Superior temporal gyrus (tissue), 1 donor: Measurements from ENCODE around the gene CDK19.
A peak's percentile ranks its signal among the peaks of the same experiment; 100 is the strongest.

Source experiments
- DNase-seq: peaks from one replicate; pipeline ENCODE4 v3.0.0-alpha.2; 2016; ENCODE audit errors: extremely low spot score

Gene CDK19

DNA sequence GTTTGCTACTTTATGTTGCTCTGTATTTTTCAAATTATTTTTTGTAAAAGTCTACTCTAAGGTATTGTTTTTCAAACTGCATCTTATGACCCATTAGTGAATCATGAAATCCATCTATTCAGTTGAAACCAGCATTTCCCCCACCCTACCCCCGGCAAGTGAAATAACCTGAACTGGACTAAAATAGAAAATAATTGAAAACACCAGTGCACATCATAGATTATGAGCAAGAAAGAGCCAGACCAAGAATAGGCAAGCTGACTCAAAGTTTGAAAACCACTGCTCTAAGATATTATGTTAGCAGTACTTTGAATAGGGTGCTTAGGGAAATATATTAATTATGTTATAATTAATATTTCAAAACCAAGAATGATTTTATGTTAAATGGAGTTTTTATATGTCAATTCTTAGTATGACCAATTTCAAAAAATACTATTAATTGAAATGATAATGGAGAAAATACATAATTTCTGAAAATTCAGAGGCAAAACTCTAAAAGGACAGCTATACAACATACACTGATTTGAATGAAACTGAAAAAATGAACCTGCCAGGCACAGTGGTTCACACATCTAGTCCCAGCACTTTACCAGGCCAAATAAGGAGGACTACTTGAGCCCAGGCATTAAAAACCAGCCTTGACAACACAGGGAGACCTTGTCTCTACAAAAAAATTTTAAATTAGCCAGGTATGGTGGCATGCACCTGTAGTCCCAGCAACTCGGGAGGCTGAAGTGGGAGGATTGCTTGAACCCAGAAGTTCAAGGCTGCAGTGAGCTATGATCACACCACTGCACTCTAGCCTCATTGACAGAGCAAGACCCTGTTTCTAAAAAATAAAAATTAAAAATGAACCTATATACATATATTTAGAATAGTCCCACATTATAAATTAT is 112.0 kb downstream of the CDK19 start:
- no peak for DNase-seq

DNA sequence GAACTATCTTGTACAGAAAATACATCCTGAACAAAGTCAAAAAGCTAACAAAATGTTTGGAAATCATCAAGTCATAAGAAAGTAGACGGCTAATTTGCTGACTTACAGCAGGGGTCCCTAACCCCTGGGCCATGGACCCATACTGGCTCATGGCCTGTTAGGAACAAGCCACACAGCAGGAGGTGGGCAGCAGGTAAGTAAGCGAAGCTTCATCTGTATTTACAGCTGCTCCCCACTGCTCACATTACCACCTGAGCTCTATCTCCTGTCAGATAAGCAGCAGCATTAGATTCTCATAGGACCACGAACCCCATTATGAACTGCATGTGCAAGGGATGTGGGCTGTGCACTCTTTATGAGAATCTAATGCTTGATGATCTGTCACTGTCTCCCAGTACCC is 115.5 kb downstream of the CDK19 start:
- no peak for DNase-seq

DNA sequence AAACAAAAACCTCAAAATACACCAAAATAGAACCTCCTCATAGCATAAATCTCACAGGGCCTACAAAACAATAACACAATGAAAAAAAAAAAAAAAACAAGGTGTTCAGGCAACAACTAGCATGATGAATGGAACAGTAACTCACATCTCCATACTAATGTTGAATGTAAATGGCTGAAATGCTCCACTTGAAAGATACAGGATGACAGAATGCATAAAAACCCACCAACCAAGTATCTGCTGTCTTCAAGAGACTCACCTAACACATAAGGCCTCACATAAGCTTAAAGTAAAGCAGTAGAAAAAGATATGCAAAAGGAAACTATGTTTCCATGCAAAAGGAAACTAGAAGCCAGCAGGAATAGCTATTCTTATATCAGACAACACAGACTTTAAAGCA is 121.3 kb downstream of the CDK19 start:
- no peak for DNase-seq

DNA sequence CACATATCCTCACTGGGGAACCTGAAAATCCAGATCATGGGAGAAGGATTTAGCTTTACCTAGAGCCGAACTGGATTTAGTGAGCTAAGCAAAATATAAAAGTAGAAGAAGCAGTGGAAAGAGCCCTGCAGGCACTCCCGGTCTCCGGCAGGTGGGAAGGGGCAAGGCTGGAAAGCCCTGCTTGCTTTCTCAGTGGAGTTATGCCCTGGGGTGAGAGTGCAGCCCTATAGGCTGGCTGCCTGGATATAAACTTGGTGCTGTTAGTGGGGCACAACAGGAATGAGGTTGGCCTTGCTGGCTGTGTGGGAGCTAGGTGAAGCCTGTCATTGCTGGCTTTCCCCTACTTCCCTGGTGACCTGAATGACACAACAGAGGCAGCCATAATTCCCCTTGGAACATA is 122.0 kb downstream of the CDK19 start:
- no peak for DNase-seq

DNA sequence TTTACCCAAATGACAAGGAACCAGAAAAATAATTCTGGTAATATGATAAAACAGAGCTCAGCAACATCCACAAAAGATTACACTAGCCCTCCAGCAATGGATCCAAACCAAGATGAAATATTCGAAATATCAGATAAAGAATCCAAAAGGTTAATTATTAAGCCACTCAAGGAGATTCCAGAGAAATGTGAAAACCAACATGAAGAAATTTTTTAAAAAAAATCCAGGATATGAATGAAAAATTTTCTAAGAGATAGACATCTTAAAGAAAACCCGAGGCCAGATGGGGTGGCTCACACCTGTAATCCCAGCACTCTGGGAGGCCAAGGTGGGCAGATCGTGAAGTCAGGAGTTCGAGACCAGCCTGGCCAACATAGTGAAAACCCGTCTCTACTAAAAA is 124.4 kb downstream of the CDK19 start:
- no peak for DNase-seq

DNA sequence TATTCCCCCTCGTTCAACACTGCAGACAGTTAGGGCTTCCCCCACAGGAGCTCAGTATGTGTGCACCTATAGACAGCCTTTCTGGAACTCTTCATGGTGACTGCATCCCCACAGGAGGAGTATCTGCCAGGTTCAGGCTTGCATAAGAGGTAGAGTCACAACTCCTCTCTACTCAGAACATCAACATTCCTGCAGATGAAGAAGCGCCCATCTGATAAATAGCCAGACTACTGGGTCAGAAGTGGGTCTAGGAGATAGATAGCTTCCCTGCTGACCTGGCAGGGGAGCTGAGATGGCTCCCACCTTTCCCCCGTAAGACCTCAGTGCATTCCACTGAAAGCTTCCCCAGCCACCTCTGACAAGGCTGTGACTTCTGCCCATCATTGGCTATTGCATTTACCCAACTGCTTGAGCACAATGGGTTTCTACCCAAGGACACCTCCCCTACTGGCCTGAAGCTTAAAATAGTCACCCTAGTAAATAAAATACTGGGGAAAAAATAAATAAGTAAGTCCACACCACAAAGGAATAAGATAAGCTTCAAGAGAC is 125.1 kb downstream of the CDK19 start:
- no peak for DNase-seq

DNA sequence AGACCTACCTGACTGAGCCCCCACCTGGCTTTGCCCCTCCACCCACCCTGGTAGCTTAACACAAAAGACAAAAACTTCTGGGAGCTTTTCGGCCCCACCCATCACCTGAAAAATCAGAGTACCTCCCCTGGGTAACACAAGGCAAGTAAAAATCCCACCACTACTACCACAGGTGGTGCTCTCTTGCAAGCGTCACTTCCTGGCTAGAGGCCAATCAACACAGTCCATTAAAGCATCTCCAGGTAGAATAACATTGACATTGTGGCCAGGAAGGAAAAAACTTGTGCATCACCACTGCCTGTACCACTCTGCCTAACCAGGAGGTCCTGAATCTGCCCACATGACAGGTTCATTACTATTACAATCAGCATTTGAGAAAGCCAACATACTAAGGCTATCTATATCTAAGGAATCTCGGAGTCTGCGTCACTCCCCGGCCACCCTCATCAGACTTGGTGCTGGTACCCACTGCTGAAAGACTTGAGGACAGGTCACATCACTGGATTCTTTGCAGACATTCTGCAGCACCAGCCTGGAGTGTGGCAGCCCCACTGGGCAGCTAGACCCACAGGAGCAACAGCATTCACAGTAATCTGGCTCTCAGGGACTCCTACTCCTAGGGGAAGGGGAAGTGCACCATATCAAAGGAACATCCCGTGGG is 125.9 kb downstream of the CDK19 start:
- no peak for DNase-seq

DNA sequence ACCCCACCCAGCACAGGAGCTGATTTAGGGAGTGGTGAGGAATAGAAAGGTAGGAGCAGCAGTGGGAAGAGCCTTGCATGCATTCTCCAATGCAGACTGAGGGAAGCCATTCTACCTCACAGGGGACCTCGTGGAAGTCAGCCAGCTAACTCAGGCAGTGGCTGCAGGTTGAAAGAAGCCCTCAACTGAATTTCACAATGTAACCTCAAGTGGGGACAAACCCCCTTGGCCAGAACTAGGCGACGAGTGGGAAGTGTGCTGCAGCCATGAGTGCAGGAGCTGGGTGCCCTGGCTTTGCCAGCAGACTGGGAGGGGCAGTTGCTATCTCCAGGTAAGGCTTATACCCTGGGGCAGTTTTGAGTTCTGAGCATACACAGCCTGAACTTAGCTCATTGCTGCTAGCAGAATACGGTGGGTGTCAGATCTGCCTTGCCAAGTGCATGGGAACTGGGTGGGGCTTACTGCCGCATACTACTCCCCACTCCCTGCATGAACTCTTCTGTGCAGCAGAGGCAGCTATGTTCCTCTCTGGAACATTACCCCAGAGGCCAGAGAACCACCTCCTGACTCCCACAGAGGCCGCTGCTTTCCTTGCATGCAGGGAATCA is 126.5 kb downstream of the CDK19 start:
- no peak for DNase-seq

DNA sequence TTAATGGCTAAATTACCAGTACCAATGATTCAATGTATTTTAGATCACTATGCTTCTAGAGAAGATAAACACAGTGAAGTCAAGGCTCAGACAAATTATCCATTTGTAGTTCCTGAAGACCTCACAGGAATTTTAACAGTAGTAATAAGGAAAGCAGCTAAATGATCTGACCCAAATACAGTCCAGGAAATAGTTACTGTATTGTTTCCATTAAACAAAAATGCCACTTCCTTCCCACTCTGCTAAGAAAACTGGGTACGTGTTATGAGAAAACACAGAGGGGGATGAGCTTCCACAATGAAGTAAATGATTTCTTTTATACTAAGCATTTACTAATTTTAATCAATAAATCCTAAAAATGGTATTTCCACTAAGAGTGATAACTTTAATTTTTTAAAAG is 127.9 kb downstream of the CDK19 start:
- DNase-seq: no peak

DNA sequence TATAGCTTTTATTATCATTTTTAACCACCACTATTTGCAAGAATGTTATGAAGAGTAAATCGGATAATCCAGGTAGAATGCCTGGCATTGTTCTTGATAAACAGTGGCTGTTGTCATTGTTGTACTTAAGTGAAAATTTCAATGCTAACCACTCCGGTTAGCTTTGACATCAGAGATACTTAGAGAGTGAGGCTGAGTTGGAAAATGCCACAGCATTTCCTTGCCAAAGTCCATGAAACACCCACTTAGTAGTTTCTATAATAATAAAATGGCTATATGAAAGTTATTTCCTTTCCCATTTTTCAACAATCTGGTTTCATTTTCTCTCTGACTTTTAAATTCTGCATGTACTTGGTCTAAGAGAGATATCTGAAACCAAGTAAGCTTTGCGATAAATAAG is 132.0 kb downstream of the CDK19 start:
- peak; percentile 41 for DNase-seq

DNA sequence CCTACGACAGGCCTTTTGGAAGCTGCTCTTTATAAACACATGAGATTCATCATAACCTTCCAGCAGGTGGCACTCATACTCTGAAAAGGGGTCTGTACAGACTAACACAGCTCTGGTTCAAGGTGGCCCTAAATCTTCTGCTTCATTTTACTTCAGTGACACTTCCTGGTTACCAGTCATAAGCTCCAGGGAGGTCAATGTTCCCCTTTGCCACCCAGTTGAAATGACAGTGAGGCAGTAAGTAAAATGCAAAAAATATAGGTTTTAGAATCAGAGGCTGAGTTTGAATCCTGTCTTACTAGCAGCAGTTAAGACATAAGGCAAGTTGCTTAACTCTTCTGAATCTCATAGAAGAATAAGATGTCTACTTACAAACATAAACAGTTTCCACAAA is 132.8 kb downstream of the CDK19 start:
- DNase-seq: peak; percentile 97

DNA sequence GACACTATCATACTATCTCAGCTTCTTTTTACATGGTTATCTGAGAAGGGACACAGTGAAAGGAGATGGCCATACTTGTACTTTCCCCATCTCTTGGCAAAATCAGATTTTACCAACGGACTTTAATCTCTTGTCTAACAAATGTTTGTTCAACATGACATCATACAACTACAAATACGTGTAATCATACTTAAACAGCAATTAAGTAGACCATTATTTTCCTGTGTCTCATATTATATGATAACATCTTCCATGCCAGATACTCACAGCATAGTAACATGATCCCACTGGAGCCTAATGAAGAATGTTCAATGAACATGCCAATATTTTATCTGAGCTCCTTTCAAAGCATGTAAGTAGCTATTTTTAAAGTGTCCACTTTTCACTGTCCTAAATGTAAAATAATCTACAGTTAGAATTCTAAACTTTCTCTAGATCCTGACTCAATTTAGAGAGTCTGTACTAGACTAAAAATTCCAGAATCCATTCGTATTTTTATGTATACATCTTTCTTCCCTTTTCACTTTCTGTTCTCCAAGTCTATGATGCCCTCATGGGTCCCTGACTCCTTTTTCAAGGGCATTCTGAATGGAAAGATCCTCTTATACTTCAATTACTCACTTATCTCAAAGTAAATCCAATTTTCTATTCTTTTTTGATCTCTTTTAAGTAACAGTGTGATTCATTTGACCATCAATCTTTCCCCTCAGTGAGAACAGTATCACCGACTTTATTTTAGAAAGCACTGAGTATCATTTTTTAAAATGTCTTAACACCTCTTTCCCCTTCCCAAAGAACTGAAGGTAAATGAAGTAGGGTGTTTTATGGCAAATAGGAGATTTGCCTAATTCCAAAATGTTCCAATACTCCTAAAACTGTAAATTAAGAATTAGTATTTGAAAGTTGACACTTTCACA is 133.5 kb downstream of the CDK19 start:
- no peak for DNase-seq

DNA sequence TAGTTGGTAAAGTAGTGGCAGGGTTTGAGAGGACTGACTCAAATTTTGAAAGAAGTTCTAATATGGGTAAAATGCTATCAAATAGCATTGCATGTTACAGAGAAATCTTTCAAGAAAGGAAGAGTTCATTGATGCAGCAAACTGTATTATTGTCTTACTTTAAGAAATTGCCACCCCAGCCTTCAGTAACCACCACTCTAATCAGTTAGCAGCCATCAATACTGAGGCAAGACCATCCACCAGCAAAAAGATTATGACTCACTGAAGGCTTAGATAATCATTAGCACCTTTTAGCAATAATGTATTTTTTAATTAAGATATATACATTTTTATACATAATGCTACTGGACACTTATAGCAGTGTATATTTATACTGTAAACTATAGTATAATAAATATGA is 138.9 kb downstream of the CDK19 start:
- no peak for DNase-seq

DNA sequence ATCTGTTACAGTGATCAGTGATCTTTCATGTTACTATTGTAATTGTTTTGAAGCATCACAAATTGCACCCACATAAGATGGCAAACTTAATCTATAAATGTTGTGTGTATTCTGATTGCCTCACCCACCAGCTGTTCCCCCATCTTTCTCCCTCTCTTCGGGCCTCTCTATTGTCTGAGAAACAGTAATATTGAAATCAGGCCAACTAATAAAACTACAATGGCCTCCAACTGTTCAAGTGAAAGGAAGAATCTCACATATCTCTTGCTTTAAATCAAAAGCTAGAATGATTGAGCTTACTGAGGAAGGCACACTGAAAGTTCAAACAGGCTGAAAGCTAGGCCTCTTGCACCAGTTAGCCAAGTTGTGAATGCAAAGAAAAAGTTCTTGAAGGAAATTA is 141.2 kb downstream of the CDK19 start:
- DNase-seq: no peak

DNA sequence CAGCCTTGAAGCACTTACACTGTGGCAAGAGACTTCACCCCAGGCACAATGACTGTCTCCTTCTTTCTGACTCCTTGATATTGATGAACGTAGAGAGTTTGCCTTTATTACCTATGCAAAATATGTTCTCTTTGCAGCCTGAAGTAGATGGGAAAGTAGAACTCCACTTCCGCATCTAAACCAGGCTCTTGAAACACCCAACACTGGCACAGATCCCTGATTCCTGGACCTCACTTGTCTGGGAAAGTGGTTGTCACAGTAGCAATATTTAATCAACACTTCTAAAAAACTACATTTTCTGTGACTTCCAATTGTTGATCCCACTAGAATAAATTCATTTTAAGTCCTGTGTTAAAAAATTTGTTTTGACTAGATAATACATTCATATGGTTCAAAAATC is 143.1 kb downstream of the CDK19 start:
- no peak for DNase-seq

DNA sequence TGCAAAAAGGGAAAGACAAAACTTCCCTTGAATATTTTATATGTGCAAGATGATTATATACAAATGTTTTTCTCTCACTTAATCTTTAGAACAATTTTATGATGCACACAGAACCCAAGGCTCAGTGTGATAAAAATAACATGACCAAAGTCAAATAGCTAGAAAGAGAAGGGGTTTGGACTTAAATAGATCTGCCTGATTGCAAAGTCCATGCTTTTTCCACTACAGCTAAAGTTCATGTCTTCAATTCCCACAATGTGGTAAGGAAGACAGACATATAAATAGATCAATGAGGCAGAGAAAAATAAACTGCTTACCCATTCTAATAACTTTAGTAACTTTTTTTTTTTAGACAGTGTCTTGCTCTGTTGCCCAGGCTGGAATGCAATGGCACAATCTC is 143.8 kb downstream of the CDK19 start:
- DNase-seq: no peak

DNA sequence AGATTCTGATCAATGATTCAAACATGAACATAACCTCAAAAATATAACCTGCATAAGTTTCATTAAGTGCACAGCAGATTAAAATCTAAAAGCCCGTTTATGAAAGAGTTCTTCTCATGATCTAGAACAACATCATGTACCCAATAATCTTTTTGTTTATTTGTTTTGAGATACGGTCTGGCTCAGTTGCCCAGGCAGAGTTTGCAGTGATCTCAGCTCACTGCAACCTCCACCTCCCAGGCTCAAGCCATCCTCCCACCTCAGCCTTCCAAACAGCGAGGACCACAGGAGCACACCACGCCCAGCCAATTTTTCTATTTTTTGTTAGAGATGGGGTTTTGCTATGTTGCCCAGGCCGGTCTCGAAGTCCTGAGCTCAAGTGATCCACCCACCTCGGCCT is 149.7 kb downstream of the CDK19 start:
- DNase-seq: no peak

DNA sequence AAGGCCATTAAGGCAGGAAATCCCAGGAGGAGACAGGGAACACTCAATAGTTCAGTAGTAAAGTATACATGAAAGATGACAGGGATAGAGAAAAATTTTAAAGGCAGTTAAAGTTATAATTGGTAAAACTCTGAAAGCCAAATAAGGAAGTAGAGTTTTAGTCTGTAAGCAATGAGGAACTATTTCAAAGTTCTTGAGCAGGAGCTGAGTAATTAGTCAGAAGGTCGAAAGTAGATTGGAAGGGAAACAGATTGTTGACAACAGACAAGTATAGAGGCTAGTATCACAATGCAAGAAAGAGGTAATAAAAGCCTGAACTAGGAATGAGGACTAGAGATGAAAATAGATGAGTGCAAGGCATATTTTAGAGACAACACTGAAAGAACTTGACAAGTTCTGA is 150.3 kb downstream of the CDK19 start:
- no peak for DNase-seq

DNA sequence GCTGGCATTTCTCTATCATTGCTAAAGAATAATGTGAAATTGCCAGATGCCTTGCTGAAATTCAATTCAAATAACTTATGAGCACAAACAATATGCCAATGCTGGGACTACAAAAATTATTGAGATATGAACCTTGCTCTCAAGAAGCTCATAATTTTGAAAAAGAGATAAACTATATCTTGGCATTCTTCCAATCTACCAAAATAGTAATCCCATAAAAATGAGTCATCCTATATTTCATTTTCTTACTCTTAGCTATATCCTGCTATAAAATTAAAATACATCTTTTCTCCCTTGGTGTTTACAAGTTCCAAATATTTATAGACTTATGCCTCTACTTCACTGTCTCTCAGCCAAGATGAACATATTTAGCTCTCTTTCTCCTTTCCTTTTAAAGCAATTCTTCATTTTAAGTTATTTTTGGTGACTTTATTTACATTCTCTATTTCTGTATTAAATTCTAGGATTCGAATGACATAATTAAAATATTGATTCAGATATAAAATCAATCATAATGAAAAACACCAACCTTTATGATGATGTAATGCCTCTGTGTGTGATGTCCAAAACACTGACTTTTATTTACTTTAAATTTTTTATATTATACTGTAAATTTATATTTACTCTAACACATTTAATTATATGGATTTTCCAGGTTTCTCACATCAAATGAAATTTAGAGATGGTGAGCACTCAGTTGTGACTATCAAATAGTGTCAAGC is 152.6 kb downstream of the CDK19 start:
- DNase-seq: no peak

DNA sequence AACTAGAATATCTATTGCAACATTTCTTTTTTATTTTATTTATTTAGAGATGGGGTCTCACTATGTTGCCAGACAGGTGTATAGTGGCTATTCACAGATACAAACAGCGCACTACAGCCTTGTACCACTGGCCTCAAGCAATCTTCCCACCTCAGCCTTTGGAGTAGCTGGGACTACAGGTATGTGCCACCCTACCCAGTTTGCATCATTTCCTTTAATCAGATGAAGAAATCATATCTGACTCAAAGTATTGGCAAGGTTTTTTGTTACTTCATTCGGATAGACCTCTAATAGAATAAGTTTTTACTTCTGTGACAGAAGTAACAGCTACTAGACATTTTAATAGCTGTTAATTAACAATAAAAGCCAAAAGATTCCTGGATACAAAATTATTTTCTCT is 153.9 kb downstream of the CDK19 start:
- no peak for DNase-seq

DNA sequence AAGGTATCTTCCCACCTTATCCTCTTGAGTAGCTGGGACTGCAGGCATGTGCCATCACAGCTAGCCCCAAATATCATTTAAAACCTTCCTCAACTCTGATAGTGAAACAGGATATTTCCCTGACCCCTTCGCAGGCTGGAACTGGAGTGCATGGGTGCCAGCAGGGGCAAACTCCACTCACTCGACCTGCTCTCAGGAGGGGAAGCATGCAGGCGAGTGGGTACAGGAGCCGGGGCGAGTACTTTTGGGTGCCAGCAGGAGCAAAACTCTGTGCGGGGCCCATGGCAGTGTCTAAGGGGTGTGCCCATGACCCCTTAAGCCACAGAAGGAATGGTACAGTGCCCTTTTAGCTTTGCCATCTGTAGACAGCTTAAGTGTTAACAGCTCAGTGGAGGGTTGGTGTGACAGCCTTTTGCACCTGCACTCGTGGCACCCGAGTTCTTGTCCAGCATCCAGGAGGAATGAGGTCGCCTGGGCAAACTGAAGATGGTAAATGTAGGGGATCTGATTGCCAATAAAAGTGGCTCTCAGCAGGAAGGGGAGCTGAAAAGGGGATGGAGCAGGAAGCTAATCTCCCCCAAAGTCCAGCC is 155.1 kb downstream of the CDK19 start:
- no peak for DNase-seq
